ENCODE data around the gene LAMTOR5.
"Not testable (repeated sequence)": the region's sequence is repeated elsewhere in the genome, so short reads cannot be mapped to it uniquely, and the experiment has no call there.

LAMTOR5 gene

GRCh38 chr1:110408488-110408887 is 994 bp upstream of the LAMTOR5 start:
- in situ Hi-C loops (cut with MboI; ENCODE audit: low sequenced_read_pairs, unreplicated experiment) = no loop called here
- TF ChIP-seq, protein P1, sequence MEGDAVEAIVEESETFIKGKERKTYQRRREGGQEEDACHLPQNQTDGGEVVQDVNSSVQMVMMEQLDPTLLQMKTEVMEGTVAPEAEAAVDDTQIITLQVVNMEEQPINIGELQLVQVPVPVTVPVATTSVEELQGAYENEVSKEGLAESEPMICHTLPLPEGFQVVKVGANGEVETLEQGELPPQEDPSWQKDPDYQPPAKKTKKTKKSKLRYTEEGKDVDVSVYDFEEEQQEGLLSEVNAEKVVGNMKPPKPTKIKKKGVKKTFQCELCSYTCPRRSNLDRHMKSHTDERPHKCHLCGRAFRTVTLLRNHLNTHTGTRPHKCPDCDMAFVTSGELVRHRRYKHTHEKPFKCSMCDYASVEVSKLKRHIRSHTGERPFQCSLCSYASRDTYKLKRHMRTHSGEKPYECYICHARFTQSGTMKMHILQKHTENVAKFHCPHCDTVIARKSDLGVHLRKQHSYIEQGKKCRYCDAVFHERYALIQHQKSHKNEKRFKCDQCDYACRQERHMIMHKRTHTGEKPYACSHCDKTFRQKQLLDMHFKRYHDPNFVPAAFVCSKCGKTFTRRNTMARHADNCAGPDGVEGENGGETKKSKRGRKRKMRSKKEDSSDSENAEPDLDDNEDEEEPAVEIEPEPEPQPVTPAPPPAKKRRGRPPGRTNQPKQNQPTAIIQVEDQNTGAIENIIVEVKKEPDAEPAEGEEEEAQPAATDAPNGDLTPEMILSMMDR (IDR thresholded peaks at IDR 0.05; ENCODE audit: borderline replicate concordance, control extremely low read depth, extremely low read depth, insufficient read depth, missing control alignments) = no peak
- DNase-seq (ENCODE audit: low spot score) = no peak

GRCh38 chr1:110406407-110406806 is 1.1 kb downstream of the LAMTOR5 start:
- DNase-seq (ENCODE audit: low spot score); in situ Hi-C loops (cut with MboI; ENCODE audit: low sequenced_read_pairs, unreplicated experiment): not testable (repeated sequence)

GRCh38 chr1:110404401-110404800 is 3.1 kb downstream of the LAMTOR5 start:
- in situ Hi-C loops (cut with MboI; ENCODE audit: low sequenced_read_pairs, unreplicated experiment) = no loop called here
- no peak for DNase-seq (ENCODE audit: low spot score)
- TF ChIP-seq, protein P1 (IDR thresholded peaks at IDR 0.05; ENCODE audit: borderline replicate concordance, control extremely low read depth, extremely low read depth, insufficient read depth, missing control alignments) = no peak

DNA sequence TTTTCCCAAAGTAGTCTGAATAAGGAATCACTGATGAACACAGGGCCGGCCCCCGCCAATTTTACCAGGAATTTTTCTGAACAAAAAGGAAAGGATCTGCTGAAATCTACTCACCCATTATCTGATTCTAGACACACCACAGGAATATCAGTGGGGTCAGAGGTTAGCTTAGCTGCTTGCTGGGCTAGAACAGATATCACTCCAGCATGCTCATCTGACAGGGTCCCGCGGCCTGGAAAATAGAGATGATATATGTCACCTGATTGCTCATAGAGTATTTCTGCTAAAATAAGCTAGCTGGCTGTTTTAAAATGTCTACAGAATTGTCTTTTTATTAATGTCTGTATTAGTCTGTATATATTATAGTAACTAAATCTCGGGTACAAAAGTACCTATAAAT is 3.7 kb downstream of the LAMTOR5 start:
- DNase-seq (ENCODE audit: low spot score) = no peak
- in situ Hi-C loops (cut with MboI; ENCODE audit: low sequenced_read_pairs, unreplicated experiment) = no loop called here
- TF ChIP-seq, protein P1 (IDR thresholded peaks at IDR 0.05; ENCODE audit: borderline replicate concordance, control extremely low read depth, extremely low read depth, insufficient read depth, missing control alignments) = no peak

DNA sequence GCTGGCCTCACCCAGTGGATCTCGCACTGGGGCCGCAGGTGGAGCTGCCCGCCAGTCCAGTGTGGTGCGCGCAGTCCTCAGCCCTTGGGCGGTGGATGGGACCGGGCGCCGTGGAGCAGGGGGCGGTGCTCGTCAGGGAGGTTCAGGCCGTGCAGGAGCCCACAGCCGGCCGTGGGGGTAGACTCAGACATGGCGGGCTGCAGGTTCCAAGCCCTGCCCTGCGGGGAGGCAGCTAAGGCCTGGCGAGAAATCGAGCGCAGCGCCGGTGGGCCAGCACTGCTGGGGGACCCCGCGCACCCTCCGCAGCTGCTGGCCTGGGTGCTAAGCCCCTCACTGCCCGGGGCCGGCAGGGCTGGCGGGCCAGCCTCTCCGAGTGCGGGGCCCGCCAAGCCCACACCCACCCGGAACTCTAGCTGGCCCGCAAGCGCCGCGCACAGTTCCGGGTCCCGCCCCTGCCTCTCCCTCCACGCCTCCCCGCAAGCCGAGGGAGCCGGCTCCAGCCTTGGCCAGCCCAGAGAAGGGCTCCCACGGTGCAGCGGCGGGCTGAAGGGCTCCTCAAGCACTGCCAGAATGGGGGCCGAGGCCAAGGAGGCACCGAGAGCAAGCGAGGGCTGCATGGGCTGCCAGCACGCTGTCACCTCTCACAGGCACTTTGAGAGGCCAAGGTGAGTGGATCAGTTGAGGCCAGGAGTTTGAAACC is 11.1 kb downstream of the LAMTOR5 start:
- DNase-seq (ENCODE audit: low spot score); in situ Hi-C loops (cut with MboI; ENCODE audit: low sequenced_read_pairs, unreplicated experiment): not testable (repeated sequence)

GRCh38 chr1:110394493-110394820 is 13.0 kb downstream of the LAMTOR5 start:
- TF ChIP-seq, protein P1 (IDR thresholded peaks at IDR 0.05; ENCODE audit: borderline replicate concordance, control extremely low read depth, extremely low read depth, insufficient read depth, missing control alignments) = no peak
- no peak for DNase-seq (ENCODE audit: low spot score)
- in situ Hi-C loops (cut with MboI; ENCODE audit: low sequenced_read_pairs, unreplicated experiment) = no loop called here

- DNase-seq (ENCODE audit: low spot score) = no peak
- in situ Hi-C loops (cut with MboI; ENCODE audit: low sequenced_read_pairs, unreplicated experiment) = no loop called here
- TF ChIP-seq, protein P1 (IDR thresholded peaks at IDR 0.05; ENCODE audit: borderline replicate concordance, control extremely low read depth, extremely low read depth, insufficient read depth, missing control alignments) = no peak
Observed at GRCh38 chr1:110393691-110394492, 13.6 kb downstream of the LAMTOR5 start.

All from GM13976 (cell line).